Mesenchymal stem cell (in vitro differentiated cells and primary cell): Measurements from ENCODE around the gene TECPR2.

Source experiments
- DNase-seq: peaks from one replicate; pipeline ENCODE4 v3.0.0-alpha.2; 2013
- H2AFZ ChIP-seq: one replicate; pipeline ENCODE4 v1.6.1; 2013; ENCODE audit warnings: low read depth, mild to moderate bottlenecking, control low read depth, inconsistent platforms, low read length, moderate library complexity
- H2AK5ac ChIP-seq: 2 replicates; pipeline ENCODE4 v1.6.1; 2013; ENCODE audit warnings: low read length, moderate library complexity, mild to moderate bottlenecking, inconsistent platforms; ENCODE audit not compliant: severe bottlenecking
- H2BK120ac ChIP-seq: one replicate; pipeline ENCODE4 v1.6.1; 2013; ENCODE audit warnings: low read depth, mild to moderate bottlenecking, inconsistent platforms, low read length, moderate library complexity
- H2BK12ac ChIP-seq, 2 experiments: one replicate each; pipeline ENCODE4 v1.6.1; 2013; ENCODE audit warnings: inconsistent platforms in 2 of 2, low read length in 2 of 2, mild to moderate bottlenecking in 2 of 2, moderate library complexity in 2 of 2, control low read depth in 1 of 2
- H2BK15ac ChIP-seq: one replicate; pipeline ENCODE4 v1.6.1; 2013; ENCODE audit warnings: mild to moderate bottlenecking, low read depth, inconsistent platforms; ENCODE audit not compliant: poor library complexity, severe bottlenecking
- H2BK5ac ChIP-seq: 2 replicates; pipeline ENCODE4 v1.6.1; 2013; ENCODE audit warnings: low read depth, mild to moderate bottlenecking, low read length, control low read depth, inconsistent platforms; ENCODE audit not compliant: poor library complexity, severe bottlenecking
- H3K14ac ChIP-seq, 2 experiments: one replicate each; pipeline ENCODE4 v1.6.1; 2013; ENCODE audit warnings: inconsistent platforms in 2 of 2, low read length in 2 of 2, control low read depth in 1 of 2, mild to moderate bottlenecking in 1 of 2, moderate library complexity in 1 of 2
- H3K18ac ChIP-seq, 2 experiments: one replicate each; pipeline ENCODE4 v1.6.1; 2013; ENCODE audit warnings: inconsistent platforms in 2 of 2, low read length in 2 of 2, control low read depth in 1 of 2, low read depth in 1 of 2, mild to moderate bottlenecking in 1 of 2
- H3K23ac ChIP-seq, 2 experiments: one replicate each; pipeline ENCODE4 v1.6.1; 2013; ENCODE audit warnings: inconsistent platforms in 2 of 2, low read length in 2 of 2, mild to moderate bottlenecking in 2 of 2, moderate library complexity in 2 of 2, control low read depth in 1 of 2
- H3K27ac ChIP-seq: 2 replicates; pipeline ENCODE4 v1.5.1; 2013; ENCODE audit warnings: mild to moderate bottlenecking, moderate library complexity, low read length, control low read depth, inconsistent platforms; ENCODE audit not compliant: poor library complexity, severe bottlenecking
- H3K27me3 ChIP-seq, 2 experiments: 2 replicates each; pipeline versions ENCODE4 v1.6.1 to v1.7.0; 2013; ENCODE audit warnings: low read length in 2 of 2, mild to moderate bottlenecking in 2 of 2, moderate library complexity in 2 of 2, control low read depth in 1 of 2, inconsistent platforms in 1 of 2; ENCODE audit not compliant: control insufficient read depth in 1 of 2, insufficient read depth in 1 of 2
- H3K36me3 ChIP-seq, 2 experiments: 2 replicates each; pipeline versions ENCODE4 v1.6.1 to v1.7.0; 2013; ENCODE audit warnings: low read length in 2 of 2, control low read depth in 1 of 2, inconsistent platforms in 1 of 2, low read depth in 1 of 2, mild to moderate bottlenecking in 1 of 2; ENCODE audit not compliant: insufficient read depth in 2 of 2, control insufficient read depth in 1 of 2
- H3K4ac ChIP-seq, 2 experiments: one replicate each; pipeline ENCODE4 v1.6.1; 2013; ENCODE audit warnings: inconsistent platforms in 2 of 2, low read length in 2 of 2, mild to moderate bottlenecking in 2 of 2, moderate library complexity in 2 of 2, control low read depth in 1 of 2, low read depth in 1 of 2
- H3K4me1 ChIP-seq: 2 replicates; pipeline ENCODE4 v1.6.1; 2013; ENCODE audit warnings: low read depth, low read length, control low read depth; ENCODE audit not compliant: control insufficient read depth, insufficient read depth
- H3K4me2 ChIP-seq: 2 replicates; pipeline ENCODE4 v1.6.1; 2013; ENCODE audit warnings: low read length, mild to moderate bottlenecking, inconsistent platforms; ENCODE audit not compliant: poor library complexity, severe bottlenecking
- H3K4me3 ChIP-seq, 2 experiments: 2 replicates each; pipeline versions ENCODE4 v1.5.1 to v1.7.0; 2013; ENCODE audit warnings: low read length in 2 of 2, mild to moderate bottlenecking in 2 of 2, control low read depth in 1 of 2, low read depth in 1 of 2; ENCODE audit not compliant: insufficient read depth in 1 of 2
- H3K79me1 ChIP-seq: replicated peaks from 2 replicates; pipeline ENCODE4 v1.6.1; 2013; ENCODE audit warnings: mild to moderate bottlenecking, control low read depth, low read length, inconsistent platforms; ENCODE audit not compliant: poor library complexity, severe bottlenecking
- H3K9ac ChIP-seq: 2 replicates; pipeline ENCODE4 v1.7.0; 2013; ENCODE audit warnings: mild to moderate bottlenecking, low read length, moderate library complexity
- H3K9me3 ChIP-seq: 2 replicates; pipeline ENCODE4 v1.7.0; 2013; ENCODE audit warnings: mild to moderate bottlenecking, low read length; ENCODE audit not compliant: control insufficient read depth
- H4K8ac ChIP-seq: one replicate; pipeline ENCODE4 v1.6.1; 2013; ENCODE audit warnings: inconsistent platforms, mild to moderate bottlenecking, low read length, moderate library complexity
- H4K91ac ChIP-seq: one replicate; pipeline ENCODE4 v1.6.1; 2013; ENCODE audit warnings: mild to moderate bottlenecking, low read length, inconsistent platforms
- WGBS: methylation state at CpG from one replicate; pipeline ENCODE4 v1.1.7; 2013; ENCODE audit warnings: mixed read lengths; 5-methylcytosine and 5-hydroxymethylcytosine counted together

Gene TECPR2

GRCh38 chr14:102510616-102511520, 148.1 kb downstream of the TECPR2 start:
- peaks cover 0 to 22% of the 10 kb centered on the region in 2 experiments for H3K36me3 ChIP-seq
- H3K23ac ChIP-seq: no peak overlapping the region
- WGBS: 47% methylated on average over 14 of the region's 19 CpGs

GRCh38 chr14:102511538-102511937, 148.8 kb downstream of the TECPR2 start:
- DNase-seq: no peak
- no peak overlapping the region for H3K9ac ChIP-seq
- no peak overlapping the region for H3K4me3 ChIP-seq
- H4K8ac ChIP-seq: no peak overlapping the region
- no peak overlapping the region for H2BK12ac ChIP-seq
- H3K23ac ChIP-seq: no peak overlapping the region
- H3K14ac ChIP-seq: no peak overlapping the region
- H3K79me1 ChIP-seq: peaks cover 4% of the 10 kb centered on the region
- H4K91ac ChIP-seq: no peak overlapping the region
- H2AK5ac ChIP-seq: no peak overlapping the region
- H2BK5ac ChIP-seq: no peak overlapping the region
- no peak overlapping the region for H3K4ac ChIP-seq
- H3K36me3 ChIP-seq: peaks cover 0 to 16% of the 10 kb centered on the region in 2 experiments
- H2BK15ac ChIP-seq: no peak overlapping the region
- no peaks in the 10 kb centered on the region for H3K9me3 ChIP-seq
- no peaks in the 10 kb centered on the region for H3K27me3 ChIP-seq
- no peak overlapping the region for H3K18ac ChIP-seq
- H3K4me2 ChIP-seq: no peak overlapping the region
- H2BK120ac ChIP-seq: no peak overlapping the region
- WGBS: 89% methylated on average over 5 of the region's 5 CpGs
- peaks cover 25% of the 10 kb centered on the region for H3K4me1 ChIP-seq
- H3K27ac ChIP-seq: no peak overlapping the region
- H2AFZ ChIP-seq: no peak overlapping the region

More at GRCh38 chr14:102510616-102511520, 148.1 kb downstream of the TECPR2 start:
- H2AFZ ChIP-seq: peak overlapping the region; percentile 36
- peak overlapping the region; percentile 99 for H3K4me2 ChIP-seq
- DNase-seq: no peak
- no peak overlapping the region for H2AK5ac ChIP-seq
- peak overlapping the region in 1 of 2 experiments; percentile 82 for H3K4me3 ChIP-seq
- H4K8ac ChIP-seq: peak overlapping the region; percentile 92
- H3K18ac ChIP-seq: peak overlapping the region in 1 of 2 experiments; percentile 46
- H3K4me1 ChIP-seq: peaks cover 22% of the 10 kb centered on the region
- no peak overlapping the region for H2BK120ac ChIP-seq
- peak overlapping the region in 1 of 2 experiments; percentile 19 for H3K14ac ChIP-seq
- H3K9ac ChIP-seq: peak overlapping the region; percentile 82
- no peak overlapping the region for H2BK15ac ChIP-seq
- H3K9me3 ChIP-seq: no peaks in the 10 kb centered on the region
- H3K27me3 ChIP-seq: no peaks in the 10 kb centered on the region
- no peak overlapping the region for H2BK5ac ChIP-seq
- peak overlapping the region; percentile 43 for H4K91ac ChIP-seq
- H3K4ac ChIP-seq: peak overlapping the region in 1 of 2 experiments; percentile 38
- H3K79me1 ChIP-seq: peaks cover 4% of the 10 kb centered on the region
- H2BK12ac ChIP-seq: peak overlapping the region; percentile 22 to 38
- no peak overlapping the region for H3K27ac ChIP-seq

GRCh38 chr14:102512793-102513300, 150.1 kb downstream of the TECPR2 start:
- peaks cover 4% of the 10 kb centered on the region for H3K79me1 ChIP-seq
- peaks cover 29% of the 10 kb centered on the region for H3K4me1 ChIP-seq
- H2BK120ac ChIP-seq: no peak overlapping the region
- no peak overlapping the region for H3K4me3 ChIP-seq
- H3K4me2 ChIP-seq: no peak overlapping the region
- no peak overlapping the region for H2AK5ac ChIP-seq
- H2BK12ac ChIP-seq: no peak overlapping the region
- H4K91ac ChIP-seq: no peak overlapping the region
- H2AFZ ChIP-seq: no peak overlapping the region
- no peak overlapping the region for H3K27ac ChIP-seq
- no peak overlapping the region for H3K18ac ChIP-seq
- no peak overlapping the region for H3K9ac ChIP-seq
- DNase-seq: no peak
- no peak overlapping the region for H3K14ac ChIP-seq
- H3K9me3 ChIP-seq: no peaks in the 10 kb centered on the region
- 91% methylated on average over 11 of the region's 11 CpGs for WGBS
- no peak overlapping the region for H2BK5ac ChIP-seq
- no peak overlapping the region for H2BK15ac ChIP-seq
- H3K4ac ChIP-seq: no peak overlapping the region
- no peaks in the 10 kb centered on the region for H3K27me3 ChIP-seq
- H4K8ac ChIP-seq: no peak overlapping the region
- H3K36me3 ChIP-seq: peaks cover 0 to 2% of the 10 kb centered on the region in 2 experiments
- no peak overlapping the region for H3K23ac ChIP-seq
